Epithelial cell of proximal tubule (primary cell): ENCODE measurements around the gene NFIC. TPM values are rescaled to one million over a fixed set of nuclear protein-coding genes. Genes with fewer than 3 reads are reported as not detected.
"Not testable (repeated sequence)": the region's sequence is repeated elsewhere in the genome, so short reads cannot be mapped to it uniquely, and the experiment has no call there.

Experiments used
- DNase-seq: peaks from one replicate; pipeline ENCODE4 v3.0.0-alpha.2; 2011; ENCODE audit warnings: low read depth
- H3K4me3 ChIP-seq: 2 replicates; pipeline ENCODE4 v1.5.1; 2011; ENCODE audit warnings: low read depth, mild to moderate bottlenecking, low read length
- total RNA-seq: library from RNA; depleted of rRNA; stranded (reverse); fragments of >200 nt; gene quantifications from 2 replicates; pipeline ENCODE4 v1.2.3, GENCODE V29; 2015
- TF ChIP-seq, protein P1 (sequence below): conservative IDR thresholded peaks from 2 replicates; pipeline ENCODE4 v1.5.1; 2012; ENCODE audit warnings: low read depth, mild to moderate bottlenecking, low read length

NFIC gene
- total RNA-seq, 1 donor from 2014 or later: 16.8 TPM

DNA sequence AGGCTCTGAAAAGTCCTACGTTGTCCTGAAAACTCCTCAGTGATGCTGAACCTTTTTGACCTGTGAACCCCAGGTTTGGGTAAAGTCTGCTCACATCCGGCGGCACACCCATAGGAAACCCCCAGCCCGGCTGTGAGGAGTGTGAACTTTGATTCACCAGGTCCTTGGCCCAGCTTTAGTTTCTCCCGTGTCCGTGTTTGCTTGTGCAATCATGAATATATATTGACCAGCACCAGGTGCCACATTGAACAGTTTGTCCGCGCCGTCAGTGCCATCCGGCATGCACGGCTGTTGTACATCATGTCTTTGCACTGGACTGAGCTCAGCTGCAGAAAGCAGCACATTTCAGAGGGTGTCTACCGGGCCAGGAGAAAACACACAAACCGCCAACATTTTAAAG is 45.3 kb downstream of the NFIC start:
- H3K4me3 ChIP-seq: no peak overlapping the region
- TF ChIP-seq, protein P1, sequence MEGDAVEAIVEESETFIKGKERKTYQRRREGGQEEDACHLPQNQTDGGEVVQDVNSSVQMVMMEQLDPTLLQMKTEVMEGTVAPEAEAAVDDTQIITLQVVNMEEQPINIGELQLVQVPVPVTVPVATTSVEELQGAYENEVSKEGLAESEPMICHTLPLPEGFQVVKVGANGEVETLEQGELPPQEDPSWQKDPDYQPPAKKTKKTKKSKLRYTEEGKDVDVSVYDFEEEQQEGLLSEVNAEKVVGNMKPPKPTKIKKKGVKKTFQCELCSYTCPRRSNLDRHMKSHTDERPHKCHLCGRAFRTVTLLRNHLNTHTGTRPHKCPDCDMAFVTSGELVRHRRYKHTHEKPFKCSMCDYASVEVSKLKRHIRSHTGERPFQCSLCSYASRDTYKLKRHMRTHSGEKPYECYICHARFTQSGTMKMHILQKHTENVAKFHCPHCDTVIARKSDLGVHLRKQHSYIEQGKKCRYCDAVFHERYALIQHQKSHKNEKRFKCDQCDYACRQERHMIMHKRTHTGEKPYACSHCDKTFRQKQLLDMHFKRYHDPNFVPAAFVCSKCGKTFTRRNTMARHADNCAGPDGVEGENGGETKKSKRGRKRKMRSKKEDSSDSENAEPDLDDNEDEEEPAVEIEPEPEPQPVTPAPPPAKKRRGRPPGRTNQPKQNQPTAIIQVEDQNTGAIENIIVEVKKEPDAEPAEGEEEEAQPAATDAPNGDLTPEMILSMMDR: no peak
- DNase-seq: no peak

DNA sequence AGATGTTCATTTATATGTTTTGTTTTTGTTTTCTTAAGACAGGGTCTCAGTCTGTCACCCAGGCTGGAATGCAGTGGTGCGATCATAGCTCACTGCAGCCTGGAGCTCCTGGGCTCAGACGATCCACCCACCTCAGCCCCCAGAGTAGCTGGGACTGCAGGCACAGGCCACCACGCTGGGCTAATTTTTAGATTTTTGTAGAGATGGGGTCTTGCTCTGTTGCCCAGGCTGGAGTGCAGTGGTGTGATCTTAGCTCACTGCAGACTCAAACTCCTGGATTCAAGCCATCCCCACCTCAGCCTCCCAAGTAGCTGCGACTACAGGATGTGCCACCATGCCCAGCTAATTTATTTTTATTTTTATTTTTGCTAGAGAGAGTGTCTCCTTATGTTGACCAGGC is 45.7 kb downstream of the NFIC start:
- TF ChIP-seq, protein P1: no peak
- DNase-seq: no peak

DNA sequence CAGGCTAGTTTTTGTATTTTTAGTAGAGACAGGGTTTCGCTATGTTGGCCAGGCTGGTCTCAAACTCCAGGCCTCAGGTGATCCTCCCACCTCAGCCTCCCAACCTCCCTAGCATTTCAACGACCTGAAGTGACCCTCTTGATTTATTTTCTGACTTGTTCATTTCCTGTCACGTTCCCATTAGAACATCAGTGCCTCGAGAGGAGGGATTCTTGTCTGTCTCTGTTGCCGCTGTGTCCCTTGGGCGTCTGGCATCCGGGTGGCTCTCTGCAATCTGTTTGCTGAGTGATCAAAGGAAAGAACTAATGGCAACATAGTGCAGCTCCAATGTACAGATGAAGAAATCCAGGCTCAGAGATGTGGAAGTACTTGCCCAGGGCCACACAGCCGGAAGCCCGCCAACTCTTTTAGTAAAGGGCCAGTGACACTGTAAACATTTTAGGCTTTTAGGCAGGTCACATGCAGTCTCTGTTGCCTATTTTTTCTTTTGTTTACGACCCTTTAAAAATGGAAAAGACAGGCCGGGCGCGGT is 47.5 kb downstream of the NFIC start:
- DNase-seq: no peak
- H3K4me3 ChIP-seq: no peak overlapping the region
- TF ChIP-seq, protein P1: no peak

More for the DNA sequence above, 45.7 kb downstream of the NFIC start:
- H3K4me3 ChIP-seq: no peak overlapping the region

DNA sequence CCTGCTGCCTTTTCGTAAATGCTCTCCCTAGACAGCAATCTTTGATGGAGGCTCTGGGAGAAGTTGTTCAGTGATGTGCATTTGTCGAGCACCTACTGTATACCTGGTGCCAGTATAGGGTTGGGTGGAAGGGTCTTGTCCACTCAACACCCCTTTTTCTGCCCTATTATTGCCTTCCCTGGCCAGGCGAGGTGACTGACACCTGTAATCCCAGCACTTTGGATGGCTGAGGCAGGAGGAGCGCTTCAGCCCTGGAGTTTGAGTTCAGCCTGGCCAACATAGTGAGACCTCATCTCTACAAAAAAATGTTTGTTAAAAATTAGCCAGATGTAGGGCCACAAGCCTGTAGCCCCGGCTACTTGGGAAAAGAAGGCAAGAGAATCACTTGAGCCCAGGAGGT is 49.3 kb downstream of the NFIC start:
- TF ChIP-seq, protein P1: no peak
- no peak overlapping the region for H3K4me3 ChIP-seq
- DNase-seq: no peak

DNA sequence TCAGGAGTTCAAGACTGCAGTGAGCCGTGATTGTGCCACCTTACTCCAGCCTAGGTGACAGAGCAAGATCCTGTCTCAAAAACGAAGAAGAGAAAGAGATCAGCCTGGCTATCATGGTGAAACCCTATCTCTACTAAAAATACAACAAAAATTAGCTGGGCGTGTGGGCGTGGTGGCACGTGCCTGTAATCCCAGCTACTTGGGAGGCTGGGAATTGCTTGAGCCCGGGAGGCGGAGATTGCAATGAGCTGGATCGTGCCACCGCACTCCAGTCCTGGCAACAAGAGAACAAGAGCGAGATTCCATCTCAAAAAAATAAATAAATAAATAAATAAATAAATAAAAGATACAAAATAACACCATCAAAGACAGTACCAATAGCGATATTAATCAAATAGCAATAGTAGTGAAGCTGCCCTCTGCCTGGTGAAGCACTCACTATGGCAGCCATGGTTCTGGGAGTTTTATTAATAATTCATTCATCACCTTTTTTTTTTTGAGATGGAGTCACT is 53.9 kb downstream of the NFIC start:
- H3K4me3 ChIP-seq: no peak overlapping the region
- TF ChIP-seq, protein P1: no peak
- DNase-seq: no peak

DNA sequence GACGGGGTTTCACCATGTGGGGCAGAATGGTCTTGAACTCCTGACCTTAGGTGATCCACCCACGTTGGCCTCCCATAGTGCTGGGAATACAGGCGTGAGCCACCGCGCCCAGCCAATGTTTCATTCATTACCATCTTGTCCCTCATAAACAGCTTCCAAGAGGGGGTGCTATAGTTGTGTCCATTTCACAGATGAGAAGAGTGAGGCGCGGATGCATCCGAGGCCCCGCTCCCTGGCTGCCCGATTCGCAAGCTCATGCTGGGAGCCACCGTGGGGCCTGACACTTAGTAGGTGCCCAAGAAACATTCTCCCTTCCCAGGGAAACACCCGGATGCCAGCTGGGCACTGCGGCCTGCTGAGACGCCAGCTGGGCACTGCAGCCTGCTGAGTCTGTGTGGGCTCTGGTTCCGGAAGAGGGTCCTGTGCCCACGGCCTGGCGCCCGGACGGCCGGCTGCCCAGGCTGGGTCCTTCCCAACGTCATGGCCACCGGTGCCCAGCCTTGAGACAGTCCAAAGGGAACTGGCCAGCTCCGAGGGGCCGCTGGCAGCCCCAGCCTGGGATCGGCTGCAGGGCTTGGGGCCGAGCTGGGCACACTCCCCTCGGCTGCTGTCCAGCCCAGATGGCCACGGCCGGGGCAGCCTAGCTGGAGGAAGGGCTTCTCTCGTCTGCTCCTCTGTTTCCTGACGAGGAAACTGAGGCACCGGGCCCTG is 54.7 kb downstream of the NFIC start:
- no peak for DNase-seq
- TF ChIP-seq, protein P1: no peak
- H3K4me3 ChIP-seq: no peak overlapping the region

DNA sequence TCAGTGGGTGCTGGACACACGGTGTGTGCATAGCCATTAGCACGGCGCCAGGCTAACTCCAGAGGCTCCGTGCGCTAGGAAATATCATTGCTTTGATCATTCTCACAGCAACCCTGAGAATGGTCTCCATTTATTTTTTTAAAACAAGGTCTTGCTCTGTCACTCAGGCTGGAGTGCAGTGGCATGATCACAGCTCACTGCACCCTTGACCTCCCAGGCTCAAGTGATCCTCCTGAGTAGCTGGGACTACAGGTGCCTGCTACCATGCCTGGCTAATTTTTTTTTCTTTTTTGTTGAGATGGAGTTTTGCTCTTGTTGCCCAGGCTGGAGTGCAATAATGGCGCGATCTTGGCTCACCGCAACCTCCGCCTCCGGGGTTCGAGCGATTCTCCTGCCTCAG is 55.3 kb downstream of the NFIC start:
- not testable (repeated sequence) for DNase-seq, H3K4me3 ChIP-seq
